CD4-positive, alpha-beta memory T cell (primary cell): ENCODE measurements around the gene ATP8A2. TPM values are rescaled to one million over a fixed set of nuclear protein-coding genes. Genes with fewer than 3 reads are reported as not detected.
"Not testable (repeated sequence)": the region's sequence is repeated elsewhere in the genome, so short reads cannot be mapped to it uniquely, and the experiment has no call there.

Source experiments
- CTCF ChIA-PET: fragments of 350-600 bp; sonication (Branson Sonifier 250); formaldehyde crosslinking; loops from one replicate; lab custom pipeline; 2021; ENCODE audit warnings: inconsistent platforms; ENCODE audit not compliant: partially characterized antibody; lab: Charles Lee
- POLR2A ChIA-PET: fragments of 350-600 bp; sonication (Branson Sonifier 250); formaldehyde crosslinking; loops from one replicate; lab custom pipeline; 2021; ENCODE audit not compliant: partially characterized antibody; lab: Charles Lee
- DNase-seq, 5 donors: peaks; one replicate each; pipeline versions ENCODE4 v3.0.0 to v3.0.0-alpha.2; 2020 to 2022; ENCODE audit warnings: mixed read lengths in 1 of 5
- H3K27ac ChIP-seq: one replicate; pipeline ENCODE4 v1.7.0; 2013; ENCODE audit warnings: low read depth, low read length
- H3K27me3 ChIP-seq: 2 replicates; pipeline ENCODE4 v1.7.0; 2013; ENCODE audit warnings: mild to moderate bottlenecking, low read length, moderate library complexity; ENCODE audit not compliant: insufficient read depth
- H3K36me3 ChIP-seq: 2 replicates; pipeline ENCODE4 v1.7.0; 2013; ENCODE audit warnings: mild to moderate bottlenecking, low read length, moderate library complexity; ENCODE audit not compliant: insufficient read depth
- H3K4me1 ChIP-seq: 2 replicates; pipeline ENCODE4 v1.7.0; 2013; ENCODE audit warnings: mild to moderate bottlenecking, low read length, moderate library complexity; ENCODE audit not compliant: insufficient read depth
- H3K4me3 ChIP-seq, 2 donors: one replicate each; pipeline ENCODE4 v1.7.0; 2013; ENCODE audit warnings: low read length in 2 of 2, mild to moderate bottlenecking in 1 of 2
- H3K9me3 ChIP-seq, 2 donors: one replicate each; pipeline ENCODE4 v1.7.0; 2013; ENCODE audit warnings: low read length in 2 of 2, control low read depth in 1 of 2; ENCODE audit not compliant: control insufficient read depth in 1 of 2
- H3K27ac Mint-ChIP-seq, 7 donors: one replicate each; pipeline ENCODE4 v1.8.0; 2020 to 2021; ENCODE audit warnings: mixed read lengths in 7 of 7, mild to moderate bottlenecking in 6 of 7, inconsistent platforms in 3 of 7, moderate library complexity in 3 of 7
- H3K27me3 Mint-ChIP-seq, 2 donors: one replicate each; pipeline ENCODE4 v1.8.0; 2020 to 2021; ENCODE audit warnings: mixed read lengths in 2 of 2
- H3K36me3 Mint-ChIP-seq, 2 donors: one replicate each; pipeline ENCODE4 v1.8.0; 2020 to 2021; ENCODE audit warnings: mixed read lengths in 2 of 2, inconsistent platforms in 1 of 2, mild to moderate bottlenecking in 1 of 2
- H3K4me1 Mint-ChIP-seq, 4 donors: one replicate each; pipeline ENCODE4 v1.8.0; 2020 to 2021; ENCODE audit warnings: mixed read lengths in 4 of 4, mild to moderate bottlenecking in 1 of 4
- H3K4me3 Mint-ChIP-seq, 8 donors: one replicate each; pipeline ENCODE4 v1.8.0; 2020 to 2021; ENCODE audit warnings: mixed read lengths in 8 of 8, mild to moderate bottlenecking in 7 of 8, moderate library complexity in 6 of 8, inconsistent platforms in 3 of 8
- H3K9me3 Mint-ChIP-seq, 8 donors: one replicate each; pipeline ENCODE4 v1.8.0; 2020 to 2021; ENCODE audit warnings: mixed read lengths in 8 of 8, mild to moderate bottlenecking in 5 of 8, inconsistent platforms in 3 of 8, moderate library complexity in 1 of 8
- intact Hi-C: fragments of 100-400 bp; cut with micrococcal nuclease; formaldehyde crosslinking; loops from one replicate; pipeline ENCODE4 v1.15.1; 2023
- polyA plus RNA-seq, 2 donors: library from polyadenylated mRNA; unstranded; fragments of 300-500 nt; fragmentation: Illumina TruSeq; gene quantifications; one replicate each; pipeline ENCODE4 v1.2.3, GENCODE V29; 2021
- total RNA-seq, 2 experiments: library from RNA; stranded (reverse); gene quantifications; one replicate each; pipeline ENCODE4 v1.2.3, GENCODE V29; 2021

ATP8A2 gene
- total and polyA plus RNA-seq, 4 experiments from 2014 or later: 0.36 to 0.93 (median 0.67) TPM

- Histone ChIP-seq H3K27me3 (no peaks in the 10 kb centered on the region), H3K4me1 (no peaks in the 10 kb centered on the region), H3K9me3 (no peaks in the 10 kb centered on the region), H3K36me3 (no peaks in the 10 kb centered on the region), H3K4me3 (no peak overlapping the region), H3K27ac (no peak overlapping the region)
- POLR2A ChIA-PET: no interaction called here
- CTCF ChIA-PET: no interaction called here
- no peak overlapping the region for H3K27ac Mint-ChIP-seq
- peaks cover 0 to 5% (median 0%) of the 10 kb centered on the region in 8 donors for H3K9me3 Mint-ChIP-seq
- no peak overlapping the region for H3K4me3 Mint-ChIP-seq
- H3K4me1 Mint-ChIP-seq: peaks cover 0 to 12% (median 4%) of the 10 kb centered on the region in 4 donors
- no peak for DNase-seq
- intact Hi-C loops: no loop called here
- H3K27me3 Mint-ChIP-seq: peaks cover 0 to 2% of the 10 kb centered on the region in 2 donors
- H3K36me3 Mint-ChIP-seq: no peaks in the 10 kb centered on the region
Observed at GRCh38 chr13:25945596-25945995, 573.8 kb downstream of the ATP8A2 start.

- Histone ChIP-seq H3K27ac (no peak overlapping the region), H3K36me3 (no peaks in the 10 kb centered on the region), H3K27me3 (no peaks in the 10 kb centered on the region), H3K9me3 (no peaks in the 10 kb centered on the region), H3K4me3 (no peak overlapping the region), H3K4me1 (no peaks in the 10 kb centered on the region)
- no peaks in the 10 kb centered on the region for H3K27me3 Mint-ChIP-seq
- intact Hi-C loops: no loop called here
- H3K27ac Mint-ChIP-seq: peak overlapping the region in 1 of 7 donors; percentile 14
- H3K4me1 Mint-ChIP-seq: peaks cover 0 to 12% (median 4%) of the 10 kb centered on the region in 4 donors
- no peak overlapping the region for H3K4me3 Mint-ChIP-seq
- ChIA-PET CTCF (no interaction called here), POLR2A (no interaction called here)
- DNase-seq: no peak
- no peaks in the 10 kb centered on the region for H3K36me3 Mint-ChIP-seq
- H3K9me3 Mint-ChIP-seq: peaks cover 0 to 5% (median 0%) of the 10 kb centered on the region in 8 donors
Observed at GRCh38 chr13:25946321-25946720, 574.5 kb downstream of the ATP8A2 start.

GRCh38 chr13:25948910-25949309, 577.1 kb downstream of the ATP8A2 start:
- ChIA-PET CTCF (no interaction called here), POLR2A (no interaction called here)
- intact Hi-C loops: no loop called here
- H3K27ac ChIP-seq: no peak overlapping the region
- Mint-ChIP-seq H3K4me3 (no peak overlapping the region), H3K4me1 (peaks cover 0 to 16% (median 7%) of the 10 kb centered on the region in 4 donors), H3K27me3 (no peaks in the 10 kb centered on the region), H3K27ac (no peak overlapping the region), H3K9me3 (peaks cover 0 to 5% (median 0%) of the 10 kb centered on the region in 8 donors), H3K36me3 (no peaks in the 10 kb centered on the region)
- DNase-seq: no peak
- H3K4me1 ChIP-seq: peaks cover 5% of the 10 kb centered on the region
- H3K36me3 ChIP-seq: no peaks in the 10 kb centered on the region
- no peak overlapping the region for H3K4me3 ChIP-seq
- H3K27me3 ChIP-seq: no peaks in the 10 kb centered on the region
- H3K9me3 ChIP-seq: no peaks in the 10 kb centered on the region

GRCh38 chr13:25951831-25952230, 580.1 kb downstream of the ATP8A2 start:
- H3K9me3 ChIP-seq: no peaks in the 10 kb centered on the region
- no peak for DNase-seq
- H3K36me3 ChIP-seq: no peaks in the 10 kb centered on the region
- H3K4me1 ChIP-seq: peaks cover 17% of the 10 kb centered on the region
- H3K27me3 Mint-ChIP-seq: no peaks in the 10 kb centered on the region
- H3K4me3 Mint-ChIP-seq: no peak overlapping the region
- ChIA-PET CTCF (no interaction called here), POLR2A (interaction anchor here (0.9 to 1.4 kb wide), 2 partner anchors 19 to 50 kb away, joined by 3 to 4 read pairs; no protein-coding TSS in a partner anchor)
- peaks cover 3 to 20% (median 14%) of the 10 kb centered on the region in 4 donors for H3K4me1 Mint-ChIP-seq
- H3K9me3 Mint-ChIP-seq: peaks cover 0 to 15% (median 5%) of the 10 kb centered on the region in 8 donors
- H3K4me3 ChIP-seq: no peak overlapping the region
- H3K27ac ChIP-seq: no peak overlapping the region
- intact Hi-C loops: loop anchor here (5.0 kb wide), 1 partner anchor 50 kb away; no protein-coding TSS in a partner anchor
- no peak overlapping the region for H3K27ac Mint-ChIP-seq
- no peaks in the 10 kb centered on the region for H3K27me3 ChIP-seq
- no peaks in the 10 kb centered on the region for H3K36me3 Mint-ChIP-seq

- not testable (repeated sequence) for H3K36me3 Mint-ChIP-seq, H3K4me3 ChIP-seq, H3K27me3 Mint-ChIP-seq, H3K36me3 ChIP-seq, H3K27ac ChIP-seq, H3K27me3 ChIP-seq, H3K9me3 ChIP-seq
- peaks cover 0 to 17% (median 6%) of the 10 kb centered on the region in 8 donors for H3K9me3 Mint-ChIP-seq
- H3K4me1 ChIP-seq: peaks cover 23% of the 10 kb centered on the region
- peaks cover 8 to 36% (median 18%) of the 10 kb centered on the region in 4 donors for H3K4me1 Mint-ChIP-seq
- intact Hi-C loops: loop anchor here (5.0 kb wide), 1 partner anchor 52 kb away; no protein-coding TSS in a partner anchor
- H3K27ac Mint-ChIP-seq: peak overlapping the region in 3 of 7 donors; percentile 7 to 71 (median 47)
- H3K4me3 Mint-ChIP-seq: peak overlapping the region in 5 of 8 donors; percentile 21 to 50 (median 43)
- DNase-seq: peak in 1 of 5 donors; percentile 19
- CTCF ChIA-PET: interaction anchor here (1.0 to 1.3 kb wide), 2 partner anchors 11 to 125 kb away, joined by 4 read pairs; no protein-coding TSS in a partner anchor
- POLR2A ChIA-PET: interaction anchor here (1.0 to 2.5 kb wide), 5 partner anchors 18 to 66 kb away, joined by 3 to 13 read pairs (median 4); no protein-coding TSS in a partner anchor
Observed at GRCh38 chr13:25954080-25954479, 582.3 kb downstream of the ATP8A2 start.

GRCh38 chr13:25954943-25955342, 583.2 kb downstream of the ATP8A2 start:
- peak overlapping the region in 2 of 8 donors; percentile 1 to 5 for H3K4me3 Mint-ChIP-seq
- not testable (repeated sequence) for H3K27me3 Mint-ChIP-seq, H3K27ac ChIP-seq, H3K4me3 ChIP-seq, H3K27me3 ChIP-seq, H3K9me3 ChIP-seq, DNase-seq, H3K36me3 ChIP-seq, H3K36me3 Mint-ChIP-seq
- ChIA-PET POLR2A (interaction anchor here (1.3 to 1.7 kb wide), 3 partner anchors 17 to 67 kb away, joined by 3 to 6 read pairs (median 3); no protein-coding TSS in a partner anchor), CTCF (interaction anchor here (1.0 kb wide), 1 partner anchor 10 kb away, joined by 4 read pairs; no protein-coding TSS in a partner anchor)
- intact Hi-C loops: loop anchor here (5.0 kb wide), 1 partner anchor 53 kb away; no protein-coding TSS in a partner anchor
- H3K9me3 Mint-ChIP-seq: peaks cover 0 to 17% (median 5%) of the 10 kb centered on the region in 8 donors
- H3K4me1 ChIP-seq: peaks cover 31% of the 10 kb centered on the region
- peak overlapping the region in 3 of 7 donors; percentile 10 to 71 (median 13) for H3K27ac Mint-ChIP-seq
- peaks cover 17 to 45% (median 27%) of the 10 kb centered on the region in 4 donors for H3K4me1 Mint-ChIP-seq

GRCh38 chr13:25958986-25959385, 587.2 kb downstream of the ATP8A2 start:
- Histone ChIP-seq H3K36me3 (no peaks in the 10 kb centered on the region), H3K4me1 (peaks cover 27% of the 10 kb centered on the region), H3K27me3 (no peaks in the 10 kb centered on the region), H3K27ac (no peak overlapping the region), H3K4me3 (no peak overlapping the region), H3K9me3 (no peaks in the 10 kb centered on the region)
- Mint-ChIP-seq H3K4me3 (peak overlapping the region in 7 of 8 donors; percentile 14 to 67 (median 52)), H3K27ac (peak overlapping the region in 4 of 7 donors; percentile 3 to 80 (median 12)), H3K27me3 (no peaks in the 10 kb centered on the region), H3K9me3 (peaks cover 2 to 18% (median 4%) of the 10 kb centered on the region in 8 donors), H3K36me3 (peaks cover 0 to 1% of the 10 kb centered on the region in 2 donors), H3K4me1 (peaks cover 21 to 52% (median 31%) of the 10 kb centered on the region in 4 donors)
- intact Hi-C loops: no loop called here
- ChIA-PET CTCF (no interaction called here), POLR2A (interaction anchor here (1.6 to 3.4 kb wide), 3 partner anchors 9 to 14 kb away, joined by 4 to 19 read pairs (median 6); no protein-coding TSS in a partner anchor)
- peak in 2 of 5 donors; percentile 14 to 15 for DNase-seq
